Body of pancreas (tissue), 4 donors: ENCODE measurements around the gene HLA-DMB.

Source experiments
- POLR2A ChIP-seq, 3 donors: fragments of 450-650 bp; IDR thresholded peaks; one replicate each; pipeline ENCODE4 v1.6.1; 2016; ENCODE audit warnings: antibody characterized with exemption in 3 of 3, mild to moderate bottlenecking in 2 of 3
- TF ChIP-seq, protein P1 (sequence below), 7 experiments: fragments of 450-650 bp in 4 of 7; fragments of 200-600 bp in 3 of 7; sonication (generic) in 3 of 7; IDR thresholded peaks; one replicate each; pipeline ENCODE4 v1.5.1; 2016 to 2019; ENCODE audit warnings: antibody characterized with exemption in 7 of 7

DNA sequence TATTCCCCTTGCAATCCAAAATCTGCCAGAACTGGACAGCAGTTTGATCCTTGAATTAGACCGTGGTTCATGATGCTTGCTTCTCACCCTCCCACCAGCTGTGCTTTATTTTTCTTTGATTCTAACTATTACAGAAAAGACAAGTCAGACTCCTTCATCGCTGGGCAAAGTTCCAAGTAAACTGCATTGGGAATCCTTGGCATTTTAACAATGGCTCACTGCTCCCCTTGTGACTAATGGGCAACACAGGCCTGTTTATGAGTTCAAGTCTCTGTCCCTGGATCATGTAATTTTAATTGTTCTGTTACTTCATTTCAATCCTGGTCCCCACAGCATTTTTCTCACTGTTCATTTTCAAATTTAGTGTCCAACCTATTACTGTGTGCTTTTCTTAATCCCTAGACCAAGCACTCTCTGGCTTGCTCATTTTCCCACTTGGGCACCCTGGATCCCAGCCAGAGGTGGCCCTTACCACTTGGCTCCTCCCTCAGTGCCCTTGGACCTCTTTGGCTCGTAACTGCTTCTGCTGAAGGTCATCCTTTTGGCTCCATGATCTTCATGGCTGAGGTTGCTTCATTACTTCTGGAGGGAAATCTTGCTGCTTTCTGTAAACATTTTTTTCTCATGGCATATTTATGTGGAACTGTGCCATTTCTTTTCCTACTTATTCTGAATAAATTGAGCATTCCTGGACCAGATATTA, 54.0 kb downstream of the HLA-DMB start:
- TF ChIP-seq, protein P1, sequence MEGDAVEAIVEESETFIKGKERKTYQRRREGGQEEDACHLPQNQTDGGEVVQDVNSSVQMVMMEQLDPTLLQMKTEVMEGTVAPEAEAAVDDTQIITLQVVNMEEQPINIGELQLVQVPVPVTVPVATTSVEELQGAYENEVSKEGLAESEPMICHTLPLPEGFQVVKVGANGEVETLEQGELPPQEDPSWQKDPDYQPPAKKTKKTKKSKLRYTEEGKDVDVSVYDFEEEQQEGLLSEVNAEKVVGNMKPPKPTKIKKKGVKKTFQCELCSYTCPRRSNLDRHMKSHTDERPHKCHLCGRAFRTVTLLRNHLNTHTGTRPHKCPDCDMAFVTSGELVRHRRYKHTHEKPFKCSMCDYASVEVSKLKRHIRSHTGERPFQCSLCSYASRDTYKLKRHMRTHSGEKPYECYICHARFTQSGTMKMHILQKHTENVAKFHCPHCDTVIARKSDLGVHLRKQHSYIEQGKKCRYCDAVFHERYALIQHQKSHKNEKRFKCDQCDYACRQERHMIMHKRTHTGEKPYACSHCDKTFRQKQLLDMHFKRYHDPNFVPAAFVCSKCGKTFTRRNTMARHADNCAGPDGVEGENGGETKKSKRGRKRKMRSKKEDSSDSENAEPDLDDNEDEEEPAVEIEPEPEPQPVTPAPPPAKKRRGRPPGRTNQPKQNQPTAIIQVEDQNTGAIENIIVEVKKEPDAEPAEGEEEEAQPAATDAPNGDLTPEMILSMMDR (IDR thresholded peaks at IDR 0.05): no peak
- no peak for TF ChIP-seq POLR2A (IDR thresholded peaks at IDR 0.05)
